ENCODE results near the gene EAPP. TPM values are rescaled to one million over a fixed set of nuclear protein-coding genes. Genes with fewer than 3 reads are reported as not detected.
"Not testable (repeated sequence)": the region's sequence is repeated elsewhere in the genome, so short reads cannot be mapped to it uniquely, and the experiment has no call there.

The EAPP gene
- total RNA-seq, result 37.1 and 37.8 TPM in 2 replicates
- polyA plus RNA-seq (2012), result 27.9 TPM

- peak; percentile 97 for DNase-seq (ENCODE audit: low read depth)
Measured at GRCh38 chr14:34539407-34540180, at the start of gene EAPP. Gene EAPP, minus strand, starts transcription at chr14:34539701. Its CDS starts 73 bp downstream, at chr14:34539628.

- DNase-seq (ENCODE audit: low read depth), result no peak
Measured at GRCh38 chr14:34583525-34583924, 44.0 kb upstream of the EAPP start.

- no peak for DNase-seq (ENCODE audit: low read depth)
Measured at GRCh38 chr14:34582117-34582680, 42.7 kb upstream of the EAPP start.

- DNase-seq (ENCODE audit: low read depth), result no peak
Measured at GRCh38 chr14:34580381-34580780, 40.9 kb upstream of the EAPP start.

GRCh38 chr14:34571771-34572170 lies 32.3 kb upstream of the EAPP start:
- no peak for DNase-seq (ENCODE audit: low read depth)

- DNase-seq (ENCODE audit: low read depth), result no peak
Measured at GRCh38 chr14:34569750-34570149, 30.2 kb upstream of the EAPP start.

- DNase-seq (ENCODE audit: low read depth), result no peak
Measured at GRCh38 chr14:34568803-34569202, 29.3 kb upstream of the EAPP start.

GRCh38 chr14:34562776-34563150 lies 23.3 kb upstream of the EAPP start:
- no peak for DNase-seq (ENCODE audit: low read depth)

GRCh38 chr14:34562037-34562775 lies 22.7 kb upstream of the EAPP start:
- DNase-seq (ENCODE audit: low read depth), result not testable (repeated sequence)

GRCh38 chr14:34556498-34556829 lies 17.0 kb upstream of the EAPP start:
- not testable (repeated sequence) for DNase-seq (ENCODE audit: low read depth)

- DNase-seq (ENCODE audit: low read depth), result not testable (repeated sequence)
Measured at GRCh38 chr14:34555583-34556497, 16.3 kb upstream of the EAPP start.

- peak; percentile 5 for DNase-seq (ENCODE audit: low read depth)
Measured at GRCh38 chr14:34554540-34555250, 15.2 kb upstream of the EAPP start.

- not testable (repeated sequence) for DNase-seq (ENCODE audit: low read depth)
Measured at GRCh38 chr14:34549276-34549966, 9.9 kb upstream of the EAPP start.

- no peak for DNase-seq (ENCODE audit: low read depth)
Measured at GRCh38 chr14:34548472-34548981, 9.0 kb upstream of the EAPP start.

GRCh38 chr14:34547136-34547520 lies 7.6 kb upstream of the EAPP start:
- not testable (repeated sequence) for DNase-seq (ENCODE audit: low read depth)

GRCh38 chr14:34546272-34547135 lies 7.0 kb upstream of the EAPP start:
- not testable (repeated sequence) for DNase-seq (ENCODE audit: low read depth)

GRCh38 chr14:34540181-34541059 lies 919 bp upstream of the EAPP start:
- DNase-seq (ENCODE audit: low read depth), result not testable (repeated sequence)

Measured in myocyte (in vitro differentiated cells).